Upper lobe of left lung (tissue), 6 donors: ENCODE results near the gene WNT6. TPM values are rescaled to one million over a fixed set of nuclear protein-coding genes. Genes with fewer than 3 reads are reported as not detected.

Experiments used
- ATAC-seq, 2 donors: fragments of 200-7000 bp; cut with Tn5 transposase; one replicate each; pipeline ENCODE4 v1.9.1; 2022; ENCODE audit warnings: mild to moderate bottlenecking in 2 of 2, moderate library complexity in 2 of 2; ENCODE audit not compliant: low FRiP score in 2 of 2
- DNase-seq, 2 donors: peaks; one replicate each; pipeline ENCODE4 v3.0.0-alpha.2; 2019 to 2020
- H3K27ac ChIP-seq, 4 donors: fragments of 200-600 bp; sonication (generic); one replicate each; pipeline ENCODE4 v1.5.1; 2016 to 2019
- H3K27me3 ChIP-seq, 4 donors: fragments of 200-600 bp; sonication (generic); one replicate each; pipeline ENCODE4 v1.5.1; 2017 to 2019
- H3K36me3 ChIP-seq, 4 donors: fragments of 200-600 bp; sonication (generic); one replicate each; pipeline ENCODE4 v1.5.1; 2016 to 2019
- H3K4me1 ChIP-seq, 4 donors: fragments of 200-600 bp; sonication (generic); one replicate each; pipeline ENCODE4 v1.5.1; 2018 to 2019
- H3K4me3 ChIP-seq, 4 donors: fragments of 200-600 bp; sonication (generic); one replicate each; pipeline ENCODE4 v1.5.1; 2017 to 2019; ENCODE audit warnings: mild to moderate bottlenecking in 2 of 4, moderate library complexity in 1 of 4
- H3K9me3 ChIP-seq, 4 donors: fragments of 200-600 bp; sonication (generic); one replicate each; pipeline ENCODE4 v1.5.1; 2018 to 2019
- CTCF ChIP-seq, 6 experiments: fragments of 450-650 bp in 4 of 6; fragments of 200-600 bp in 2 of 6; sonication (generic) in 2 of 6; IDR thresholded peaks; one replicate each; pipeline ENCODE4 v1.5.1; 2016 to 2019; ENCODE audit warnings: antibody characterized with exemption in 6 of 6
- EP300 ChIP-seq, 4 donors: sonication (generic); formaldehyde crosslinking; IDR thresholded peaks; one replicate each; pipeline ENCODE4 v1.5.1; 2017; ENCODE audit warnings: antibody characterized with exemption in 4 of 4, control low read depth in 2 of 4
- POLR2A ChIP-seq, 4 donors: fragments of 450-650 bp; IDR thresholded peaks; one replicate each; pipeline ENCODE4 v1.5.1; 2016 to 2017; ENCODE audit warnings: antibody characterized with exemption in 4 of 4, mild to moderate bottlenecking in 2 of 4
- POLR2AphosphoS5 ChIP-seq, 2 donors: sonication (generic); formaldehyde crosslinking; IDR thresholded peaks; one replicate each; pipeline ENCODE4 v1.5.1; 2017; ENCODE audit warnings: antibody characterized with exemption in 2 of 2
- WGBS, 2 donors: methylation state at CpG; one replicate each; pipeline ENCODE4 v1.1.5; 2017 to 2018; 5-methylcytosine and 5-hydroxymethylcytosine counted together
- small RNA-seq, 4 donors: library from RNA; depleted of rRNA; stranded (forward); fragments of <200 nt; gene quantifications; one replicate each; pipeline ENCODE3, GENCODE V24; 2016
- total RNA-seq, 6 donors: library from RNA; depleted of rRNA in 4 of 6; stranded (reverse); fragments of >200 nt in 4 of 6; gene quantifications; one replicate each; pipeline versions ENCODE4 v1.1.0 to v1.2.1, GENCODE V29; 2016 to 2021
- donor health status: DM: no; HTN: no; CAD: no; lungs with moderate emphysema.
- donor health status: DM: no; HTN: yes; CAD: no; lungs with severe emphysema.

Gene WNT6
- total RNA-seq, 6 donors from 2014 or later = 0.31 to 4.2 (median 0.44) TPM; not detected in 3

GRCh38 chr2:218908721-218909619 is 49.4 kb downstream of the WNT6 start:
- peak; percentile 93 to 96 for ATAC-seq
- TF ChIP-seq POLR2AphosphoS5 (IDR thresholded peaks at IDR 0.05) (peak in 1 of 2 donors; percentile 9), EP300 (IDR thresholded peaks at IDR 0.05) (no peak), CTCF (IDR thresholded peaks at IDR 0.05) (no peak), POLR2A (IDR thresholded peaks at IDR 0.05) (no peak)
- peak overlapping the region in 1 of 4 donors; percentile 41 for H3K27ac ChIP-seq
- DNase-seq = peak; percentile 88 to 96
- H3K4me3 ChIP-seq = peak overlapping the region; percentile 10 to 56 (median 52)
- H3K4me1 ChIP-seq = peaks cover 4 to 14% (median 6%) of the 10 kb centered on the region in 4 donors
- H3K9me3 ChIP-seq = no peaks in the 10 kb centered on the region
- WGBS, 2 donors = 7 to 9% methylated on average over 55 to 58 of the region's 58 CpGs
- no peaks in the 10 kb centered on the region for H3K36me3 ChIP-seq
- H3K27me3 ChIP-seq = no peaks in the 10 kb centered on the region

GRCh38 chr2:218910741-218911140 is 51.1 kb downstream of the WNT6 start:
- Histone ChIP-seq H3K27ac (no peak overlapping the region), H3K9me3 (no peaks in the 10 kb centered on the region), H3K4me3 (no peak overlapping the region), H3K4me1 (peaks cover 4 to 14% (median 6%) of the 10 kb centered on the region in 4 donors), H3K27me3 (no peaks in the 10 kb centered on the region), H3K36me3 (no peaks in the 10 kb centered on the region)
- ATAC-seq = no peak
- TF ChIP-seq EP300 (IDR thresholded peaks at IDR 0.05) (no peak), CTCF (IDR thresholded peaks at IDR 0.05) (no peak), POLR2AphosphoS5 (IDR thresholded peaks at IDR 0.05) (no peak), POLR2A (IDR thresholded peaks at IDR 0.05) (no peak)
- DNase-seq = no peak
- WGBS, 2 donors = 96 to 98% methylated on average over 6 of the region's 6 CpGs

- no peak overlapping the region for H3K4me3 ChIP-seq
- H3K4me1 ChIP-seq = no peaks in the 10 kb centered on the region
- WGBS, 2 donors = 80 to 87% methylated on average over 1 of the region's 1 CpG
- ATAC-seq (no peak), DNase-seq (no peak)
- no peaks in the 10 kb centered on the region for H3K27me3 ChIP-seq
- no peak overlapping the region for H3K27ac ChIP-seq
- H3K9me3 ChIP-seq = peaks cover 0 to 6% (median 0%) of the 10 kb centered on the region in 4 donors
- H3K36me3 ChIP-seq = no peaks in the 10 kb centered on the region
- no peak for TF ChIP-seq POLR2AphosphoS5 (IDR thresholded peaks at IDR 0.05)
- TF ChIP-seq EP300 (IDR thresholded peaks at IDR 0.05) = no peak
- no peak for TF ChIP-seq CTCF (IDR thresholded peaks at IDR 0.05)
- TF ChIP-seq POLR2A (IDR thresholded peaks at IDR 0.05) = no peak
Observed at GRCh38 chr2:218920504-218920903, 60.9 kb downstream of the WNT6 start.

Small RNA genes lying within 50 kb of the gene (small RNA-seq; reads per million reads assigned to genes)
- 0 reads per million in 4 donors for gene RNU6-642P

Other genes starting within 250 kb of the WNT6 start
- gene ZNF142, start 200.2 kb upstream of the WNT6 start, total RNA-seq = 10 to 100 TPM; 17.1 to 58.7 (median 24.6) TPM
- 100 to 1,000 TPM in 1 of 6 donors, 10 to 100 TPM in 5; 18.2 to 128 (median 32.2) TPM for gene BCS1L, start 200.1 kb upstream of the WNT6 start, total RNA-seq
- gene RNF25, start 187.8 kb upstream of the WNT6 start, total RNA-seq = 10 to 100 TPM in 5 of 6 donors, 1 to 10 TPM in 1; 7.3 to 25.7 (median 17.8) TPM
- gene STK36, start 187.7 kb upstream of the WNT6 start, total RNA-seq = 100 to 1,000 TPM in 1 of 6 donors, 10 to 100 TPM in 5; 21.3 to 153 (median 36.8) TPM
- 10 to 100 TPM; 21.1 to 46.1 (median 31.7) TPM for gene TTLL4, start 149.0 kb upstream of the WNT6 start, total RNA-seq
- 100 to 1,000 TPM in 5 of 6 donors, 10 to 100 TPM in 1; 70.1 to 178 (median 160) TPM for gene CYP27A1, start 77.7 kb upstream of the WNT6 start, total RNA-seq
- gene PRKAG3, start 28.0 kb upstream of the WNT6 start, total RNA-seq = not detected
- gene WNT10A, start 21.0 kb downstream of the WNT6 start, total RNA-seq = 1 to 10 TPM in 1 of 6 donors, under 1 TPM in 3, not detected in 2; 0.15 to 1.0 (median 0.55) TPM
- gene CDK5R2, start 99.9 kb downstream of the WNT6 start, total RNA-seq = not detected
- gene FEV, start 125.4 kb downstream of the WNT6 start, total RNA-seq = not detected
- not detected for gene CRYBA2, start 133.6 kb downstream of the WNT6 start, total RNA-seq
- gene CFAP65, start 181.7 kb downstream of the WNT6 start, total RNA-seq = 10 to 100 TPM in 3 of 6 donors, 1 to 10 TPM in 2, under 1 TPM in 1; 0.26 to 18.7 (median 10.7) TPM
- gene IHH, start 201.1 kb downstream of the WNT6 start, total RNA-seq = 1 to 10 TPM in 3 of 6 donors, under 1 TPM in 1, not detected in 2; 0.80 to 4.4 (median 1.5) TPM